Measurements from ENCODE around the gene ZP1. TPM values are rescaled to one million over a fixed set of nuclear protein-coding genes. Genes with fewer than 3 reads are reported as not detected.

The ZP1 gene
- total RNA-seq, 4 donors from 2014 or later, result not detected

DNA sequence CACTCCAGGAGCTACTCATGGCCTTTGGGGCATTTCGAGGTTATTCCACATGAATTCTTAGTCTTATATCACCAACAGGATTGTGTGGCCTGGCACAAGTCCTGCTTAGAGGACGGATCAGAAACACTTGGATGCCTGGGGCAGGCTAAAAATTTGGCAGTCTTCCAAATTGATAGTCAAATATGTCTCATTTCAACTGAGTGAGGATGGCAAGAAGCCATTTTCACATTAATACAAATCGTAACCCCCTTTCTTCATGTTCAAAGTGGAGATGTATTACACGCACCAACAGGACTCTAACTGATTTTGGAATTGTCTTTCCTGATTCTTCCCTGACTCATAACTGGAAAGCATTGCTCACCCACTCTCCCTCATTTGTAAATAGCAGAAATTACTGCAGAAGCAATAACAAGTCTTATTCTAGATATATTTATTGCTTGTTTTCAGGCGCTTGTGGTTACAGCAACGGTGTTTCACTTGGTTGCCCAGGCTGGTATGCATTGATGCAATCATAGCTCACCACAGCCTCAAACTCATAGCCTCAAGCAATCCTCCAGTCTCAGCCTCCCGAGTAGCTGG lies 35.8 kb upstream of the ZP1 start:
- Histone ChIP-seq H3K27me3 (peaks cover 3% of the 10 kb centered on the region), H3K4me1 (peaks cover 0 to 11% (median 6%) of the 10 kb centered on the region in 4 donors), H3K9me3 (no peaks in the 10 kb centered on the region), H3K36me3 (no peaks in the 10 kb centered on the region), H3K4me3 (no peak overlapping the region), H3K27ac (no peak overlapping the region)
- intact Hi-C loops (cut with DNase I; ENCODE audit: low total_unique reads) (loop anchor here (5.0 kb wide), 3 partner anchors 66 to 1074 kb away; partner anchors contain the start of gene STX3), in situ Hi-C loops (cut with MboI; ENCODE audit: low pct_ligation_motif_present in 1 of 4, low pct_unique_long_range_greater_than_20kb in 1 of 4, low sequenced_read_pairs in 3 of 4) (loop anchor here (5.0 to 25.0 kb wide), 5 partner anchors 63 to 506 kb away; partner anchors contain the start of genes DDB1 (in 1 of the 4) and TKFC (in 1 of the 4))
- DNase-seq, result no peak
- 20 to 58% methylated on average over 1 to 7 of the region's 7 CpGs for WGBS, 2 donors (ENCODE audit: low coverage in 1 of 2)
- TF ChIP-seq POLR2A (IDR thresholded peaks at IDR 0.05), result no peak

DNA sequence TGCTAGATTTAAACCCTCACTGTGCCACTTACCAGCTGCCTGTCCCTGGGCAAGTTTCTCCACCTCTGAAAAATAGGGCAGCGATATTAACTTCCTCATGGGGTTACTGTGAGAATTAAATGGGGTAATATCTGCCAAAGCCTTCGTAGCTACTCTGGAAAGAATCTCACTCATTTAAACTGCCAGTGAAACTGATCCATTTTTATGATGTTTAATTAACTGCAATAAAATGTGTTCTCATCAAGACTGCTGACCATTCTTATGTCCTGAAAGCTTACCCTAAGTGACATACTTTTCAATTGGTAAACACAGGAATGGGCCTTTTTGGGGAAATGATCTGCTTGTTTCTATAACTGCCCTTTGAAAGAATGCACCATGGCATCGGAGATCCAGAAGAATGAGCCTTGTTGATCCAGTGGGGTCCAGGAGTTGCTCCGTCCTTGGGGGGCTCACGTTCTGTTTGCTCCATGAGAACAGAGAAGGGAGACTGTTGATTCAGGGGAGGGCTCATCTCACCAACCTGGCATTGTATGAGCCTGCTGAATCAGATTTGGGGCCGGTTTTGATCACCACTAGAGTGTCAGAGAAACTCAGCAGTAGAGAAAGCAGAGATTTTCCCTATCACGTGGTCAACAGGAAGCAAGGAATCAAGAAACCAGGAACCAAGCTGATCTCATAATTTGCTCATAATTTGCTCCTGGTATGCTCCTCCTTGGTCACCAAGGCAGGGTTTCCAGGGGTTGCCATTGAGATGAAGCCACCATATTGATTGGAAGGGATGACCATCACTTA lies 32.4 kb upstream of the ZP1 start:
- Histone ChIP-seq H3K27me3 (peaks cover 3% of the 10 kb centered on the region), H3K27ac (peak overlapping the region in 3 of 4 donors; percentile 3 to 19 (median 15)), H3K36me3 (no peaks in the 10 kb centered on the region), H3K4me1 (peaks cover 0 to 11% (median 6%) of the 10 kb centered on the region in 4 donors), H3K4me3 (no peak overlapping the region), H3K9me3 (no peaks in the 10 kb centered on the region)
- 40 to 41% methylated on average over 4 to 7 of the region's 7 CpGs for WGBS, 2 donors (ENCODE audit: low coverage in 1 of 2)
- DNase-seq, result no peak
- TF ChIP-seq POLR2AphosphoS5 (IDR thresholded peaks at IDR 0.05) (no peak), POLR2A (IDR thresholded peaks at IDR 0.05) (no peak), EP300 (IDR thresholded peaks at IDR 0.05; ENCODE audit: low read depth) (no peak)
- TF ChIP-seq, protein P1, sequence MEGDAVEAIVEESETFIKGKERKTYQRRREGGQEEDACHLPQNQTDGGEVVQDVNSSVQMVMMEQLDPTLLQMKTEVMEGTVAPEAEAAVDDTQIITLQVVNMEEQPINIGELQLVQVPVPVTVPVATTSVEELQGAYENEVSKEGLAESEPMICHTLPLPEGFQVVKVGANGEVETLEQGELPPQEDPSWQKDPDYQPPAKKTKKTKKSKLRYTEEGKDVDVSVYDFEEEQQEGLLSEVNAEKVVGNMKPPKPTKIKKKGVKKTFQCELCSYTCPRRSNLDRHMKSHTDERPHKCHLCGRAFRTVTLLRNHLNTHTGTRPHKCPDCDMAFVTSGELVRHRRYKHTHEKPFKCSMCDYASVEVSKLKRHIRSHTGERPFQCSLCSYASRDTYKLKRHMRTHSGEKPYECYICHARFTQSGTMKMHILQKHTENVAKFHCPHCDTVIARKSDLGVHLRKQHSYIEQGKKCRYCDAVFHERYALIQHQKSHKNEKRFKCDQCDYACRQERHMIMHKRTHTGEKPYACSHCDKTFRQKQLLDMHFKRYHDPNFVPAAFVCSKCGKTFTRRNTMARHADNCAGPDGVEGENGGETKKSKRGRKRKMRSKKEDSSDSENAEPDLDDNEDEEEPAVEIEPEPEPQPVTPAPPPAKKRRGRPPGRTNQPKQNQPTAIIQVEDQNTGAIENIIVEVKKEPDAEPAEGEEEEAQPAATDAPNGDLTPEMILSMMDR (IDR thresholded peaks at IDR 0.05), result no peak
- intact Hi-C loops (cut with DNase I; ENCODE audit: low total_unique reads) (loop anchor here (5.0 kb wide), 3 partner anchors 62 to 1078 kb away; partner anchors contain the start of gene STX3), in situ Hi-C loops (cut with MboI; ENCODE audit: low pct_ligation_motif_present in 1 of 4, low pct_unique_long_range_greater_than_20kb in 1 of 4, low sequenced_read_pairs in 3 of 4) (loop anchor here (5.0 to 25.0 kb wide), 5 partner anchors 60 to 502 kb away; partner anchors contain the start of genes DDB1 (in 1 of the 4) and TKFC (in 1 of the 4))

DNA sequence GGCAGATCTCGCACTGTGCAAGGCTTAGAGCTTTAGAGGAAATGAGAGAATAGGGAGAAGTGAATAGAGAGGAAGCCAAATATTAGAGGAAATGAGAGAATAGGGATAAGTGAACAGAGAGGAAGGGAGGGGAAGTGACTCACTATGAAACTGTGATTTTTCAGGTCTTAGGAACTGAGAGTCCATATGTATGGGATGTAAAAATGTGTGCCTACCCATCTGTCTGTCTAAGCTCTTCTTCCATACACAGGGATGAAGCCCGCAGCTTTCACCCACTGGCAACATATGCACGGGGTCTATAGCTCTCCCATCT lies 31.9 kb upstream of the ZP1 start:
- TF ChIP-seq POLR2A (IDR thresholded peaks at IDR 0.05) (no peak), EP300 (IDR thresholded peaks at IDR 0.05; ENCODE audit: low read depth) (no peak), POLR2AphosphoS5 (IDR thresholded peaks at IDR 0.05) (no peak)
- TF ChIP-seq, protein P1 (IDR thresholded peaks at IDR 0.05), result no peak
- Histone ChIP-seq H3K27me3 (peaks cover 3% of the 10 kb centered on the region), H3K4me1 (peaks cover 0 to 11% (median 6%) of the 10 kb centered on the region in 4 donors), H3K9me3 (no peaks in the 10 kb centered on the region), H3K4me3 (no peak overlapping the region), H3K36me3 (no peaks in the 10 kb centered on the region), H3K27ac (peak overlapping the region in 2 of 4 donors; percentile 3 to 15)
- 25 to 88% methylated on average over 1 to 3 of the region's 3 CpGs for WGBS, 2 donors (ENCODE audit: low coverage in 1 of 2)
- DNase-seq, result no peak
- intact Hi-C loops (cut with DNase I; ENCODE audit: low total_unique reads) (no loop called here), in situ Hi-C loops (cut with MboI; ENCODE audit: low pct_ligation_motif_present in 1 of 4, low pct_unique_long_range_greater_than_20kb in 1 of 4, low sequenced_read_pairs in 3 of 4) (loop anchor here in 3 of 4 donors (10.0 to 25.0 kb wide), 4 partner anchors 59 to 502 kb away; partner anchors contain the start of genes DDB1 (in 1 of the 3) and TKFC (in 1 of the 3))

DNA sequence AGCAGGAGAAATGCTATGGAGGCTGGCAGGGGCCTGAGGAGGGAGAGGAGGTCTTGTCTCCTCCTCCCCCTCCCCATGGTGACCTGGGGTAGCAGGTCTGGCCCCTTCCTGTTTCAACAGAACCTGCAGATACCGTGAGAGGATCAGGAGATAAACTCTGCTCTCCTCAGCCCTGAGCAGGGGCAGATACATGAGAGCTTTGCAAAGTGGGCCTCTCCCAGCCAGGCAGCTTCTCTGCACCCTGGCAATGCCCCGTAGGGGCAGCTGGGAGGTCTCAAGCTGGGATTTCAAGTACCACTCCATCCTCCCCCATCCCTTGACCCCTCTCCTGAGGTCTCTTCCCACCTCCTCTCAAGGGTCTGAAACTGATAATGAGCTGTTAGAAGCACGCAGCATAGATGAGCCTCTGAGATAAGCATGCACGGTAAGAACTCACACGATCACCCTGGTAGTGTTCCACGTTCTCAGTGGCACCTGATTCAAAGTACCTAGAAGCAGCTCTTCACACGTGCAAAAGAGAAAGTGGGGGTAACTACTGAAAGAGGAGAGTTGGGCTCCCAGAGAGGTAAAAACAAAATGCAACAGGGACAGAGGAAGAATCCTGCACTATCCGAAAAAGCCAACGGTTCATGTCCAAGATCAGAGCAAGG lies 30.4 kb upstream of the ZP1 start:
- H3K4me3 ChIP-seq, result no peak overlapping the region
- no peak overlapping the region for H3K27ac ChIP-seq
- intact Hi-C loops (cut with DNase I; ENCODE audit: low total_unique reads) (no loop called here), in situ Hi-C loops (cut with MboI; ENCODE audit: low pct_ligation_motif_present in 1 of 4, low pct_unique_long_range_greater_than_20kb in 1 of 4, low sequenced_read_pairs in 3 of 4) (loop anchor here in 3 of 4 donors (10.0 to 25.0 kb wide), 4 partner anchors 58 to 500 kb away; partner anchors contain the start of genes DDB1 (in 1 of the 3) and TKFC (in 1 of the 3))
- TF ChIP-seq, protein P1 (IDR thresholded peaks at IDR 0.05), result no peak
- TF ChIP-seq EP300 (IDR thresholded peaks at IDR 0.05; ENCODE audit: low read depth) (no peak), POLR2AphosphoS5 (IDR thresholded peaks at IDR 0.05) (no peak), POLR2A (IDR thresholded peaks at IDR 0.05) (no peak)
- H3K9me3 ChIP-seq, result no peaks in the 10 kb centered on the region
- peaks cover 4 to 17% (median 12%) of the 10 kb centered on the region in 4 donors for H3K4me1 ChIP-seq
- H3K27me3 ChIP-seq, result peaks cover 2% of the 10 kb centered on the region
- no peak for DNase-seq
- no peaks in the 10 kb centered on the region for H3K36me3 ChIP-seq
- 73 to 86% methylated on average over 2 to 9 of the region's 9 CpGs for WGBS, 2 donors (ENCODE audit: low coverage in 1 of 2)
